Endothelial cell of umbilical vein (primary cell): ENCODE data around the gene RECQL5.

Source experiments
- CTCF ChIP-seq, 2 donors: IDR thresholded peaks; 1 replicate in 1 of 2; 2 replicates in 1 of 2; pipeline ENCODE4 v1.5.1; 2011; ENCODE audit warnings: low read length in 2 of 2, mild to moderate bottlenecking in 2 of 2, moderate library complexity in 2 of 2, control low read depth in 1 of 2, inconsistent platforms in 1 of 2, low read depth in 1 of 2; ENCODE audit not compliant: insufficient read depth in 1 of 2; ENCODE audit errors: extremely low read depth in 1 of 2
- EZH2 ChIP-seq: IDR thresholded peaks from 2 replicates; pipeline ENCODE4 v1.6.1; 2012; ENCODE audit warnings: borderline replicate concordance, low read depth, mild to moderate bottlenecking, moderate library complexity, low read length, inconsistent platforms; ENCODE audit not compliant: severe bottlenecking
- FOS ChIP-seq: IDR thresholded peaks from 2 replicates; pipeline ENCODE4 v1.6.1; 2011; ENCODE audit warnings: mild to moderate bottlenecking, low read length, moderate library complexity, borderline replicate concordance; ENCODE audit not compliant: insufficient read depth
- GATA2 ChIP-seq: IDR thresholded peaks from 2 replicates; pipeline ENCODE4 v1.7.0; 2011; ENCODE audit warnings: low read depth, mild to moderate bottlenecking, moderate library complexity, mixed read lengths, low read length; ENCODE audit not compliant: insufficient read length, insufficient read depth
- JUN ChIP-seq: IDR thresholded peaks from 2 replicates; pipeline ENCODE4 v1.6.1; 2011; ENCODE audit warnings: borderline replicate concordance, low read depth; ENCODE audit not compliant: insufficient read length, insufficient read depth
- MYC ChIP-seq: IDR thresholded peaks from one replicate; pipeline ENCODE4 v1.6.1; 2011; ENCODE audit warnings: mild to moderate bottlenecking, low read depth, low read length
- POLR2A ChIP-seq: IDR thresholded peaks from 2 replicates; pipeline ENCODE4 v1.6.1; 2012; ENCODE audit warnings: low read depth, mild to moderate bottlenecking, control low read depth, low read length
- POLR2AphosphoS5 ChIP-seq: IDR thresholded peaks from 2 replicates; pipeline ENCODE4 v1.6.1; 2012; ENCODE audit warnings: low read depth, mild to moderate bottlenecking, control low read depth, low read length, moderate library complexity; ENCODE audit not compliant: insufficient read depth
- TF ChIP-seq, protein P1 (sequence below): IDR thresholded peaks from 2 replicates; pipeline ENCODE4 v1.6.1; 2011; ENCODE audit not compliant: insufficient read depth, insufficient read length

- TF ChIP-seq CTCF (IDR thresholded peaks at IDR 0.05; ENCODE audit: extremely low read depth in 1 of 2, insufficient read depth in 1 of 2, low read depth in 1 of 2, low read length in 2 of 2) (no peak), POLR2AphosphoS5 (no peak), EZH2 (no peak), MYC (no peak), POLR2A (no peak), GATA2 (no peak), JUN (no peak), FOS (no peak)
- TF ChIP-seq, protein P1, sequence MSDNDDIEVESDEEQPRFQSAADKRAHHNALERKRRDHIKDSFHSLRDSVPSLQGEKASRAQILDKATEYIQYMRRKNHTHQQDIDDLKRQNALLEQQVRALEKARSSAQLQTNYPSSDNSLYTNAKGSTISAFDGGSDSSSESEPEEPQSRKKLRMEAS, result no peak
These were observed 44.1 kb downstream of the RECQL5 start for GRCh38 chr17:75622771-75623273.
